GM18511 (cell line): Measurements from ENCODE around the gene SLF1.
"Not testable (repeated sequence)": the region's sequence is repeated elsewhere in the genome, so short reads cannot be mapped to it uniquely, and the experiment has no call there.

Experiments
- ATAC-seq: cut with Tn5 transposase; IDR thresholded peaks from one replicate; pipeline ENCODE4 v1.9.1; 2021; ENCODE audit warnings: mild to moderate bottlenecking, moderate library complexity; ENCODE audit not compliant: unreplicated experiment

Gene SLF1

DNA sequence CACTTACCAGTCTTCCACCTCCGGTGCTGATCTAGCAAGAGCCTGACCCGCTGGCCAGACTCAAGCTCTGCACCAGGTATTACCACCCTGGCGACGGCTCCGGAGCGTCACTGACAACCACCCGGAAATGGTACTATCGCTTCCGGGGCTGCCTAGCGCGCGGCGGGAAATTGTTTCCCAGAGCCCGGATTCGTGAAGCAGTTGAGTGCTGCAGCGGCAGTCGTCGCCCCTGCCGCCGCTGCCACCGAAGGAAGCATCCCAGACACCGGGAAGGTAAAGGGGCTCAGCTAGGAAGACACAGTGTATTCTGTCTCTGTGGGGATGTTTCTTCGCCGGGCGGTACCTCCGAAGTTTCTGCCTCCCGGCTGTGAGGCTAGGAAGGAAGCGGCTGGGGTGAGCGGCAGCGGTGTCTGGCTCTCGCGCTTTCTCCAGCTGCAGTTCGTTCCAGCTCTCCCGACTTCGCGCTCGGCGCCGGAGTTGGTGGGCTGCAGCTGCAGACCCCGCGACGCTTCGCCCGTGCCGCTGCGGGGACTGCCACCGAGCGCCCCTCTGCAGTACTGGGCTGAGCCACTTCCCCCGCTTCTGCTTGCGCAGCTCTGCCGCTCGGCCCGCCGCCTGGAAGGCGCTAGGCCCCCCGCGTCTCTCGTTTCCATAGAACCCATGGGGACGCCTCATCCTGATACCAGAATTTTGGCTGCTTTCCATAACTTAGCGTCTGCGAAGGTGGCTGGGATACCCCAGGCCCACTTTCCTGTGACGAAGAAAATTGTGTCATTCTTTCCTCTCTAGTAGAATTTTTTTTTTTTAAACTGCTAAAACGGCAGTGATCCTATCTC is at the start of gene SLF1, which contains the start of gene KIAA0825:
Gene SLF1, plus strand, starts transcription at position 177 of the 836 bp plus-strand sequence. CDS start 10,142 bp downstream, outside the sequence.
Gene KIAA0825, minus strand, starts transcription at position 112 of the 836 bp plus-strand sequence. CDS start 81,478 bp downstream, outside the sequence.
- ATAC-seq: peak; percentile 97

DNA sequence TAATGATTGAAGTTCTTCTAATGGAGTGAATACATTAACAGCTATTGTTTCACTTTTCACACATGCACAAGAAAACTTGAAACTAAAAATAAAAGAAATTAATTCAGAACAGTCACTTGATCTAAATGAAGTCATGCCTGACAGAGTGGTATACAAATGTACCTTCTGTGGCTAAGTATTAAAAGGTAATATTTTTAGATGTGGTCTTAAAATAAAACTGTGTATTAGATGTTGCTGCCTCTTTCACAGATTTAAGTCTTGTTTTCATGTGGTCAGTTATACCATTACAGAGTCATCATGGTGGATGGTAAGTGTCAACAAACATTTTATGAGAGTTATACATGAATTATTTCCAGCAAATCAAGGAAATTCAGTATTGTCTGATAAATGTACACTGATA is 47.1 kb upstream of the SLF1 start:
- peak; percentile 62 for ATAC-seq

DNA sequence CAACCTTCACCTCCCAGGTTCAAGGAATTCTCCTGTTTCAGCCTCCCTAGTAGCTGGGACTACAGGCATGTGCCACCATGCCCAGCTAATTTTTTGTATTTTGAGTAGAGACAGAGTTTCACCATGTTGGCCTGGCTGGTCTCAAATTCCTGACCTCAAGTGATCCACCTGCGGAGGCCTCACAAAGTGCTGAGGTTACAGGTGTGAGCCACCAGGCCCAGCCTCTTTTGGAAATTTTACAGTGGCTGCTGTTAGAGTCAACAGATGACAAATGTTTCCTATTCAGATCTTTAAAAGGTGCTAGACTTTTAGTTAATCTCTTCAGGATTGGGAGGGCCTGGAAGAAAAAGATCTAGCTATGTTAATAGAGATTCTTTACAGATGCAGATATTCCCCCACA is 45.1 kb upstream of the SLF1 start:
- ATAC-seq: not testable (repeated sequence)

DNA sequence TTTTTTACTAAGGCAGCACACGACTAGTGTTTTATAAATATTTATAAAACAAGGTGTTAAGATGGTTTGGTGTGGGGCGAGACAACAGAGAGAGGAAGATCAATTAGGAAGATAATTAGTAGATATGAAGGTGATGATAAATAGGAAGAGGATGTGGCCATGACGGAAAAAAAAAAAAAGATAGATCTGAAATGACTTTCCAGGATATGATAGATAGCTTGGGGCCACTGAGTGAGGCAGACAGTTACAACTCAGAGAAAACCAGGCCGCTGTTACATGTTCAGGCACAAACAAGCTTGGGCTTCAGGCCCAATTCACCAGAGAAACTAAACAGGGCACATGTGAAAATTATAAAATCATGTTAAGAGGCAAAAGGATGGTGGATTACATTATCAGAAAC is 43.3 kb upstream of the SLF1 start:
- ATAC-seq: no peak

DNA sequence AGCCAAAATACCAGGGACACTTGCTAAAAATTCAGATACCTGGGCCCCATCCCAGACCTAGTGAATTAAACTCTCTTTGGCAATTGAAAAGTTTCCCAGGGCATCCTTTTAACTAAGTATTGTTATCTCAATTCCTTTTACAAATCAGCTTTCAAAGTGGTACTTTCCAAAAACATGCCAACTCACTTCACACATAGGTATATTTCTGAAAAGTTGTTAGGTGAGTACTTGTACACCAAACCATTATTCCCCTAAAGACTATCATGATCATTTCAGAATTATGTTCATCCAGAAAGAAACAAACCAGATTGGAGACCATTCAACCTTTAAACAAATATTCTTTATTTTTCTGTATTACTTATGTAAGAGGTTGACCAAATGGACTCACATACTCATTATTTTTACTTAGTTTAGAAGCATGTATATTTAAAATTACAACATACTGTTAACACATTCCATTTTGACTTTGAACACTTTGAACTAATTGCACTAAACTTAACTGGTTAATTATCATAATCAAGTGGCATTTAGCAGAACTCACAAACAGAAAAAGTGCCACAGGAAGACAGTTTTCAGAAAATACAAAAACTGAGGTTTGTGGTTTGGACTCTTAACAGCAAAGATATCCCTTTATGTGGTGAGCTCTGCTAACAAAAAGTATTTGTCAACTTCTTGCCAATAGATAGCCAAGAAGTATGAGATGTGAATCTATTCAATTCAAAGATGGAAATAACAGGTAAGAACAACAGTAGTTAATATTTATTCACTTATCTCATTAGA is 40.8 kb upstream of the SLF1 start:
- peak; percentile 86 for ATAC-seq

DNA sequence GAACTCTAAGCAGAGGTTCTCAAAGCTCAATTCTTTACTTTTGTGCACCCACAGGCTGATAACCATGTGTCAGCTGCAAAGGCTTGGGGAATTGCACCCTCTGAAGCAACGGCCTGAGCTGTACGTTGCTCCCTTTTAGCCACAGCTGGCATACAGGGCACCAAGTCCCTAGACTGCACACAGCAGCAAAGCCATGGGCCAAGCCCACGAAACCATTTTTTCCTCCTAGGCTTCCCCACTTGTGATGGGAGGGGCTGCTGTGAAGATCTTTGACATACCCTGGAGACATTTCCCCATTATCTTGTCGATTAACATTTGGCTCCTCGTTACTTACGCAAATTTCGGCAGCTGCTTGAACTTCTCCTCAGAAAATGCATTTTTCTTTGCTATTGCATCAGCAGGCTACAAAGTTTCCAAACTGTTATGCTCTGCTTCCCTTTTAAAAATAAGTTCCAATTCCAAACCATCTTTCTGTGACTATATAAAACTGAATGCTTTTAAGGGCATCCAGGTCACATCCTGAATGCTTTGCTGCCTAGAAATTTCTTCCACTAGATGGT is 23.1 kb upstream of the SLF1 start:
- ATAC-seq: no peak

DNA sequence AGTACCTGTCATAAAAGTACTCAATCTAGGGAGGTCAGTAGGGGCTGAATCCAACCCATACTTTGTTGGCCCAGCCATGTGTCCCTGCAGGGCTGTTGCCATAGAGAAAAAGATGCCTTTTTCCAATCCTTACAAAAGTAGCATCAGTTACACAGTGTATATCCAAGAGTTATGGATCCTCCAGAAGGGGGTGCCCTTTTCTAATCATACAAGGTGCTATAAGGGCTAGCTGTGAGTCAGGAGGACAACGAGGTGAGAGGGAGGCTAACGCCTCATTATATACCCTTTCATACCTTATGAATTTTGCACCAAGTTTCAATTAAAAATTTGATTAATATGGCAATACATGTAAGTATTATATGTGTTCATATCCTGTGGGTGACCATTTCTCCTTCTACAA is 4.9 kb upstream of the SLF1 start:
- no peak for ATAC-seq

DNA sequence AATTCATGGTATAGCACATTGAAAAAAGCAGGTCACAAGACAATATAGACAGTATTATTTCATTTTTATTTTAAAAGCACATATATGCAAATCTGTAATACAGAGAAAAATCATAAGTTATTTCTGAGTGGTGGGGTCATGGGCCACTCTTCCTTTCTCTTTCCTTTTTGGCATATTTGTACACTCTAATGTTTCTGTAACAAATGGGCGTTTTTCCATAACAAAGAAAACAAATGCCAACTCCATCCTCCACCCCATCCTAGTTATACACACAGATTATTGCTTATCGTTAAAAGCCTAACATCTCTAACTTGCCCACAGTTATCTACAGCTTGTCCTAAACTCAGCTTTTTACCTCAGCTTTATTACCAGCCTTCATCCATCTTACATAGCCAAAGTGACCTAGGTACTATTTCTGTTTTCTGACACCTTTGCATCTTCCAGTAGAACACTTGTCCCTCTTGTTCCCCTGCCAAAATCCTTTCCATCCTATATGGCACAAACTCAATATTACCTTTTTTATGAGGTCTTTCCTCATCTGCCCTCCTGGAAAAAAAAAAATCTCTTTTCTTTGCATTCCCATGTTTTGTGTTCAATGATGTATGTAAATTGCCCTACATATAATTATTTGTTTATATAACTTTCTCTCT is 4.2 kb upstream of the SLF1 start:
- no peak for ATAC-seq

DNA sequence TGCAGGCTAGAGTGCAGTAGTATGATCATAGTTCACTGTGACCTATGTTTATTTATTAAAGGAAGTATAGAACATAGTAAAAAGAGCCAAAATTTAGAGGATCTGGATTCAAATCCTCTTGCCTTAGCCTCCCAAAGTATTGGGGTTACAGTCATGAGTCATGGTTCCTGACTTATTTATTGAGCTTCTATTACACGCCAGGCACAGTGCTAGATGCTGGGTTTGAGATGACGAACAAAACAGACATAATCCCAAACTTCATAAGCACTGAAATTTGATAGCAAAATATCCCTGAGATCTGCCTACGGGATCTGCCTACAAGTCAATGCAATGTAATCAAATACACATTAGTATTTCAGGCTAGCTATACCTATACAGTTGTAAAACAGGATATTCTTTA is 2.6 kb upstream of the SLF1 start:
- no peak for ATAC-seq

DNA sequence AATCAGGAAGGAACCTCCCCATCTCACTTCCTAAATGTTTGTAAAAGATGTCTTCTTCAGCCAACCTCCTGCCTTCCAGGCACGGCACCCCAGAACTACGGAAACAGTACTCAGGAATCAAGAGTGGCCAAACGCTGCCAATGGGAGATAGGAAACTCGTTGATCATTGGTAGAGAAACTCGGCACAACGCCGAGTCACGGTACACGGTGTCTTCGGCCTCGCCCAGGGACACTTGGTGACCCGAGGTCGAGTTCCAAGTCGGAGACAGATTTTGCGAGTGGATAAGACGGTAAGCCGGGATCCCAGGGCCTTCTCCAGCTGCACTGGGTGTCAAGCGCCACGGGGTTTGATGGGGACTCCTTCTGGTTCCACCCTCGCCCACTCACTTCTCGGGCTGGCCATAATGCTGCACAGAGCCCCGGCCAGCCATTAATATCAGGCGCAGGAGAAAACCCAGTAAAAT is 408 bp upstream of the SLF1 start:
- peak; percentile 40 for ATAC-seq

DNA sequence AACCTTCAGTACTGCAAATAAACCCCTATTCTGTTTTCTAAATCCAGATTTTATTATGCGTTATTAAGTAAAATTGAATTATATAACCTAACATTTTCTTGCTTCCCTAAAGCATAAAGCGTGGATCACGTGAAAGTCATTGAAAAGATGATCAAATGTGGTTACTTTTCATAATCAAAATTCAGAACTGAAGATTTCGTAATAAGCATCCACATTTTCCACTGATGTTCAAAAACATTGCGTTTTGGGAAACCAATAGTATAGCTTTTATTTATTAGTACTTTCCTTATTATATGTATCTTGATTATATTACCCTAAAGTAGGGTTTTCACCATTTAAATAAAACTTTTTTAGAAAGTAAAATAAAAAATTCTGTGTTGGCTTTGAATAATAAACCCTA is 1.8 kb downstream of the SLF1 start:
- no peak for ATAC-seq

DNA sequence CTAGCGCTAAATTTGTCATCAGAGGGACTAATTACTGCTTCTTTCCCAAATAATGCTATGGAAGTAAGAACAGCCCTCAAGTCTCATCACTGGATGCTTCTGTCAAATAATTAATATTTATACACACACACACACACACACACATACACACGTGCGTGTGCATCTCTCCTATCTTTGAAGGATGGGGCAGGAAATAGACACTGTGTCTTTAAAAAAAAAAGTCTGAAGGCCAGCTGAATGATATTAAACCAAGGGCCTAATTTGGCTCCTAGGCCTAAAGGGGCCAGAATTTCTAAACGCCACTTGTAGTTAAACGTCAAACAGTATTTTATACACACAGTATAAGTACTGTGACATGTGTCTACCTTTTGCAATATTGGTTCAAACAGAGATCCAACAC is 3.3 kb downstream of the SLF1 start:
- no peak for ATAC-seq

DNA sequence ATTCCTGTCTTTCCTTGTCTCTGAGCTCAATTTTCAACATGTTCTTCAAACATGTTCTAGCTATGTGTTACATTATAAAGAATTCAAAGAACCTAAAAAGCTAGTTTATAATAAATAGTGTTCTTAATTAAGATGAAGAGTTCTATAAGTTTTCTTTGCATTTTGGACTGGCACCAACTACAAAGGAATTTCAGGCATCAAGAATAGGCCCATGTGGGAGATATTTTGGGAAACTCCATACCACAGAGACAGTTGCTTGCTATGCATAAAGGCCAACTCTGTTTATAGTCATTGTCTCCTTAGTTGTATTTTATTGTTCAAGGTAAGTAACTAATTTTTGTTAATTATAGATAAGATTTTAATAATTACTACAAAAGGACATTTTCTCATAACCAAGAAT is 4.5 kb downstream of the SLF1 start:
- no peak for ATAC-seq

DNA sequence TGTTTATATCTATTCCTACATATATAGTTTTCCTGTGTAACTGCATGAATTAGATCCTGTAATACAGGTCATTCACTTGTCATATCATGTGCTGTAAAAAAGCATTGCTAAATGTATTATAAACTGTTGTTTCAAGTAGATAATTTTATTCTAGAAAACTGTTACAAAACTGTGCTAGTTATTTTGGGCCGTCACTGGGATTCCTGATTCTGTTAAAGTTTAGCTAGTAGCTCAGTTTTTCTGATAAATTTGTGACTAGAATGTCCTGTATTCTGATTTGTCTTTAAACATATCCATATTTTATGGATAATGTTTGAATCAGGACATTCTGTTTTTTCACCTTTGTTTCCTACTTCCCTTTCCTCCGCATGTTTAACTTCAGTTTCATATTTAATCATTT is 5.4 kb downstream of the SLF1 start:
- no peak for ATAC-seq

DNA sequence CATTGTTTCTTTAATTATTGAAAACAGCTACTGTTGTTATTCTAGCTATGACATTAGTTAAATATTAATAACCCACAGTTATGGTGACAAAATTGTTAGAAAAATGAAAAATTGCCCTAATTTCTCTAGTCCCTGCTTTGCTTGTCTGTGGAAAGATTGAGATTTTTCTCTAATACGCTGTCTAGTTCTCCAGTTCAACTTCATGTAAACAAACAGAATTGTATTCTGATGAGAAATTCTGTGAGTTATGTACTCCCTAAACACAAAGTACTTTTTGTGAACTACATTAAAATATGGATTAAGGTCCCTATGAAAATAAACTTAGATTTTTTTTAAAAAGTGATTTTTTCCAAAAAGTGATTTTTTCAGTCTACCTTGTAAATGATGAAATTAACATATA is 8.7 kb downstream of the SLF1 start:
- ATAC-seq: no peak

DNA sequence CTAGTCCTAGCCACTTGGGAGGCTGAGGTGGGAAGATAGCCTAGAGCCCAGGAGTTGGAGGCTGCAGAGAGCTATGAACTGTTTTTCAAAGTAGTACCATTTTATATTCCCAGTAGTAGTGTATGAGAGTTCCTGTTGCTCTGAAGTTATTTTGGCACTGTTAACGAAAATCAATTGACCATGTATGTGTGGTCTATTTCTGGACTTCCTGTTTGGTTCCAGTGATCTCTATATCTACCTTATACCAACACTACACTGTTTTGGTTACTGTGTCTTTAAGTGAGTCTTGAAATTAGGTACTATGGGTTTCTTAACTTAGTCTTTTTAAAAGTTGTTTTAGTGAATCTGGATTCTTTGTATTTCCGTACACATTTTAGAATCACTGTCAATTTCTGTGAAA is 13.6 kb downstream of the SLF1 start:
- ATAC-seq: peak; percentile 100

DNA sequence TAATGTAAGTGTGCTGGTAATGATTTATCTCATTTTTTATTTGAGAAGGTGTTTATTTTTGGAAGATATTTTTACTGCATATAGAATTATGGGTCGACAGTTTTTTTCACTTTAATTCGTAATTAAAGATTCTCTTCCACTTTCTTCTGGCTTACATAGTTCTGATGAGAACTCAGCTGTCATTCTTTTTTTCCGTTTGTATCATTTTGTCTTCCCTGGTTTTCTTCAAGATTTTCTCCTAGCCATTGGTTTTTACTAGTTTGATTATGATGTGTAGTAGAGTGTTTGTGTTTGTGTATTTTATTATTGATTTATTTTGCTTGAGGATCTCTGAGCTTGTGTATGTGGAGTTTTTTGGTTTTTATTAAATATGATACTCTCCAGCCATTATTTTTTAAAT is 21.7 kb downstream of the SLF1 start:
- ATAC-seq: no peak

DNA sequence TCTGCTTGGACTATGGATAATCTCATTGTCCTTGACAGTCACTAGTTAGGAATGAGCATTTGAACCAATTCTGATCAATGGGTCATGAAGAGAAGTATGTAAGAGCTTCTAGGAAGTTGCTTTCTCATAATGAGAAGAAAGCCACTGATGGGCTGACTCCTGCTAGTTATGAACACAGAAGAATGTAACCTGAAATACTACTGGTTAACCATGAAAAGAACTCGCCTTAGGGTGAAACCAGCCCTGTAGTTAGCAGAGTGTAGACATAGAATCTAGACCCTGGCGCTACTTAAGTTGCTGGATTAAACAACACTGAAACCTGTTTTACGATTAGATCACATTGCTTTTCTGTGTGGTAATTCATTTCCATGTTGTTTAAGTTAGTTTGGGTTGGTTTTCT is 26.6 kb downstream of the SLF1 start:
- no peak for ATAC-seq

DNA sequence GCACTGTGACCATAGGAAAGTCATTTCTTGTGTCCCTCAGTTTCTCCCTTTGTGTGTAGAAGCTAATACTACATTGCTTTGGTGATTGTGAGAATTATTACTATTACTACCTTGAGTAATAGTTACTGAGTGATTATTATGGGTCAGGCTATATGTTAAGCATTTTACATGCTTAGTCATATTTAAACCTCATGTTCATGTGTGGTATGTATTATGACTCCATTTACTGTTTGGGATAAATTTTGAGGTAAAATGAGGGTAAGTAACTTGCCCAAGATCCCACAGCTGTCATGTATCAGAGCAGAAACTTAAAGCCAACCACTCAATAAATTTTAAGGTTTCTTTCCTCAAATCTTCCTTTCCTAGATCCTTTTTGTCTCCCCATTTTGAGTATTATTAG is 28.3 kb downstream of the SLF1 start:
- no peak for ATAC-seq

DNA sequence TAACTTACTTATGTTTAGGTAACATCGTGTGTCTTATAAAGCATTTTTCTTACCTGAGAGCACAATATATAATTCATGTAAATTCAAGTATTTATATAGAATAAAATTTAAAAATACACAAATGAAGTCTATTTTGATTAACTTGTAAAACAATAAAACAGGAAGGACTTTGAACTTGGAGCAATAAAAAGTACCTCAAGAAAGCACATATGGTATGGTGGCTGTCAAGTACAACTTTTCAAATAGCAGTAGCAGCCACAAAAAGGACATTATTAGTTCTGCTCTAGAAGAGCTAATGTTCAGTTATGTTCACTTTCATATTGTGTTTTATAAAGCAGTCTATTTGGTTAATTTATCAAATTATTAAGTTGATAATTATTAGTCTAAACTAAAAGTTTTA is 31.4 kb downstream of the SLF1 start:
- no peak for ATAC-seq

DNA sequence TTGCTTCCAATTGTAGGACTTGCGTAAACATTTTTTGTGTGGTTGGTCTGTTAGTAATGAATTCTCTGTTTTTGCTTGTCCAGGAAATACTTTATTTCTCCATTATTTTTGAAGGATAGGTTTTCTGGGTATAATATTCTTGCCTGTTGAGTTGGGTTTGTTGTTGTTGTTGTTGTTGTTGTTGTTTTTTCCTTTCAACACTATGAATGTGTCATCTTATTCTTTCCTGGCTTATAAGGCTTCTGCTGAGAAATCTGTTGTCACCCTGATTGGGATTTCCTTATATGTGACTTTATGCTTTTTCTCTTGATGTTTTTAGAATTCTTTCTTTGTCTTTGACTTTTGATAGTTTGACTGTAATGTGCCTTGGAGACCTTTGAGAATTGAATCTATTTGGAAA is 39.8 kb downstream of the SLF1 start:
- no peak for ATAC-seq
